ENCODE measurements around the gene MRAP2.

GRCh38 chr6:84077645-84078044, 44.1 kb downstream of the MRAP2 start:
- no peak for TF ChIP-seq CTCF (IDR thresholded peaks at IDR 0.05; ENCODE audit: low read length)
- TF ChIP-seq EZH2 (IDR thresholded peaks at IDR 0.05; ENCODE audit: borderline replicate concordance, low read length) = no peak

Measured in OCI-LY1 (cell line).